ENCODE measurements around the gene PGM5. TPM values are rescaled to one million over a fixed set of nuclear protein-coding genes. Genes with fewer than 3 reads are reported as not detected.
"Not testable (repeated sequence)": the region's sequence is repeated elsewhere in the genome, so short reads cannot be mapped to it uniquely, and the experiment has no call there.

PGM5 gene
- total RNA-seq, 1 experiment from 2014 or later: 0.15 TPM

GRCh38 chr9:68377723-68378122 lies 21.3 kb downstream of the PGM5 start:
- not testable (repeated sequence) for BruUV-seq (replicated peaks); H3K4me1 ChIP-seq (ENCODE audit: control insufficient read depth in 1 of 2, insufficient read depth in 2 of 2, low read length in 2 of 2); DNase-seq (ENCODE audit: low read depth, low spot score)

DNA sequence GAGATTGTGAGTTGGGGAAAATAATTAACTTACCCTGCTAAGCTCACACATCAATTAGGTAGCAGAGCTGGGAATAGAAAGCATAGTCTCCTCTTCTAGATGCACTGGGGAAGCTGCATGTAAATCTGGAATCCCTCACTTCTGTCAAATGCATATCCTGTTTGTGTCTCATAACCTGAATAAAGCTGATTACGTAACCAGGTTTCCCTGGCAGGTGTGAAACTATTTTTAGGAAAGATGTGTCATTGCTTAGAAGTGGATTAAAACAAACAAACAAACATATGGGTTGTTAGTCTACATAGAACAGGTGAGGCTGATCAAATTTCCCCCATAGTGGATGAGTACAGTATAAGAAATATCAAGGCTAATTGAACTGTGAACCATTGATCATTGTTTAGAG lies 27.5 kb downstream of the PGM5 start:
- ATAC-seq; intact Hi-C loops (cut with micrococcal nuclease); H3K27me3 ChIP-seq (ENCODE audit: insufficient read depth, low read length); RAD21 ChIA-PET (ENCODE audit: low non-redundant PET in 1 of 2, low total read pairs in 2 of 2, uncharacterized antibody in 2 of 2, unreplicated experiment in 2 of 2); H3K27ac ChIP-seq (ENCODE audit: low read depth, low read length); H3K9ac ChIP-seq (ENCODE audit: low read length); H3K4me1 ChIP-seq (ENCODE audit: control insufficient read depth in 1 of 2, insufficient read depth in 2 of 2, low read length in 2 of 2); BruUV-seq (replicated peaks); H3K36me3 ChIP-seq (ENCODE audit: control insufficient read depth in 1 of 2, insufficient read depth in 2 of 2, low read length in 2 of 2); H3K9me2 ChIP-seq (ENCODE audit: insufficient read depth); DNase-seq (ENCODE audit: low read depth, low spot score); H3K4me3 ChIP-seq (replicated peaks in 1 of 2; ENCODE audit: low read depth in 1 of 2, low read length in 2 of 2); H3K79me2 ChIP-seq (ENCODE audit: insufficient read depth, low read length); POLR2A ChIA-PET; H3K9me3 ChIP-seq (ENCODE audit: control insufficient read depth in 1 of 2, insufficient read depth in 1 of 2, low read depth in 1 of 2, low read length in 2 of 2); CTCF ChIA-PET; H4K20me1 ChIP-seq (ENCODE audit: insufficient read depth); H3K4me2 ChIP-seq (ENCODE audit: low read length); H2AFZ ChIP-seq (ENCODE audit: low read depth, low read length, poor library complexity, severe bottlenecking): not testable (repeated sequence)

More at GRCh38 chr9:68377723-68378122, 21.3 kb downstream of the PGM5 start:
- H3K4me2 ChIP-seq (ENCODE audit: low read length); intact Hi-C loops (cut with micrococcal nuclease); POLR2A ChIA-PET; H3K27me3 ChIP-seq (ENCODE audit: insufficient read depth, low read length); H3K79me2 ChIP-seq (ENCODE audit: insufficient read depth, low read length); ATAC-seq; H3K9me2 ChIP-seq (ENCODE audit: insufficient read depth); RAD21 ChIA-PET (ENCODE audit: low non-redundant PET in 1 of 2, low total read pairs in 2 of 2, uncharacterized antibody in 2 of 2, unreplicated experiment in 2 of 2); H3K9me3 ChIP-seq (ENCODE audit: control insufficient read depth in 1 of 2, insufficient read depth in 1 of 2, low read depth in 1 of 2, low read length in 2 of 2); CTCF ChIA-PET; H2AFZ ChIP-seq (ENCODE audit: low read depth, low read length, poor library complexity, severe bottlenecking); H3K9ac ChIP-seq (ENCODE audit: low read length); H3K36me3 ChIP-seq (ENCODE audit: control insufficient read depth in 1 of 2, insufficient read depth in 2 of 2, low read length in 2 of 2); H3K4me3 ChIP-seq (replicated peaks in 1 of 2; ENCODE audit: low read depth in 1 of 2, low read length in 2 of 2); H4K20me1 ChIP-seq (ENCODE audit: insufficient read depth); H3K27ac ChIP-seq (ENCODE audit: low read depth, low read length): not testable (repeated sequence)

- H3K4me2 ChIP-seq (ENCODE audit: low read length); H3K27me3 ChIP-seq (ENCODE audit: insufficient read depth, low read length); H3K36me3 ChIP-seq (ENCODE audit: control insufficient read depth in 1 of 2, insufficient read depth in 2 of 2, low read length in 2 of 2); H3K4me1 ChIP-seq (ENCODE audit: control insufficient read depth in 1 of 2, insufficient read depth in 2 of 2, low read length in 2 of 2); H3K9ac ChIP-seq (ENCODE audit: low read length); H3K9me2 ChIP-seq (ENCODE audit: insufficient read depth); DNase-seq (ENCODE audit: low read depth, low spot score); BruUV-seq (replicated peaks); H3K4me3 ChIP-seq (replicated peaks in 1 of 2; ENCODE audit: low read depth in 1 of 2, low read length in 2 of 2); H4K20me1 ChIP-seq (ENCODE audit: insufficient read depth); H3K79me2 ChIP-seq (ENCODE audit: insufficient read depth, low read length); RAD21 ChIA-PET (ENCODE audit: low non-redundant PET in 1 of 2, low total read pairs in 2 of 2, uncharacterized antibody in 2 of 2, unreplicated experiment in 2 of 2); ATAC-seq; intact Hi-C loops (cut with micrococcal nuclease); CTCF ChIA-PET; POLR2A ChIA-PET; H2AFZ ChIP-seq (ENCODE audit: low read depth, low read length, poor library complexity, severe bottlenecking); H3K27ac ChIP-seq (ENCODE audit: low read depth, low read length); H3K9me3 ChIP-seq (ENCODE audit: control insufficient read depth in 1 of 2, insufficient read depth in 1 of 2, low read depth in 1 of 2, low read length in 2 of 2): not testable (repeated sequence)
Measured at GRCh38 chr9:68389558-68389957, 33.1 kb downstream of the PGM5 start.

GRCh38 chr9:68390737-68391136 lies 34.3 kb downstream of the PGM5 start:
- intact Hi-C loops (cut with micrococcal nuclease); H3K27me3 ChIP-seq (ENCODE audit: insufficient read depth, low read length); H3K36me3 ChIP-seq (ENCODE audit: control insufficient read depth in 1 of 2, insufficient read depth in 2 of 2, low read length in 2 of 2); ATAC-seq; H3K9ac ChIP-seq (ENCODE audit: low read length); RAD21 ChIA-PET (ENCODE audit: low non-redundant PET in 1 of 2, low total read pairs in 2 of 2, uncharacterized antibody in 2 of 2, unreplicated experiment in 2 of 2); CTCF ChIA-PET; H3K9me3 ChIP-seq (ENCODE audit: control insufficient read depth in 1 of 2, insufficient read depth in 1 of 2, low read depth in 1 of 2, low read length in 2 of 2); POLR2A ChIA-PET; H3K27ac ChIP-seq (ENCODE audit: low read depth, low read length); H3K4me3 ChIP-seq (replicated peaks in 1 of 2; ENCODE audit: low read depth in 1 of 2, low read length in 2 of 2); DNase-seq (ENCODE audit: low read depth, low spot score); H3K4me1 ChIP-seq (ENCODE audit: control insufficient read depth in 1 of 2, insufficient read depth in 2 of 2, low read length in 2 of 2); H2AFZ ChIP-seq (ENCODE audit: low read depth, low read length, poor library complexity, severe bottlenecking); H3K79me2 ChIP-seq (ENCODE audit: insufficient read depth, low read length); BruUV-seq (replicated peaks); H3K9me2 ChIP-seq (ENCODE audit: insufficient read depth); H3K4me2 ChIP-seq (ENCODE audit: low read length); H4K20me1 ChIP-seq (ENCODE audit: insufficient read depth): not testable (repeated sequence)
